NCI-H1417 (cell line): Measurements from ENCODE around the gene KRTAP10-9.
"Not testable (repeated sequence)": the region's sequence is repeated elsewhere in the genome, so short reads cannot be mapped to it uniquely, and the experiment has no call there.

Source experiments
- DNase-seq, 3 experiments: peaks; one replicate each; lab custom pipeline; 2025; lab: John Stamatoyannopoulos, UW

The KRTAP10-9 gene

DNA sequence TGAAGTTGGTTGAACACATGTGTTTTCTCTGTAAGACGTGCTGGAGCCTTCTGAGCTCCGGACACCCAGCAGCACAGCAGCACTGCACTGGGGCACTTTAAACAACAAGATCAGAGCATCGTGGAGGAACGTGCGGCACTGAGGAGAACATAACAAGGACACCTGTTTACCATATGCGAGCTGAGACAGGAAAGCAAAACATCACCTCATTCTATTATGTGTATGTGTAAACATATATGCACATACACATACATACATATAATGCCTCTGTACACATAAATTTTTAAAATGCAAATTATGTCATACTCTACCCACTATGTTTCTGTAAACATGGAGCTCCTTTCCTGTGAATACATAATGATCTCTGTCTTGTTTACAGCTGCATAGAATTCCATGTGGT lies 31.4 kb upstream of the KRTAP10-9 start:
- DNase-seq, result no peak

DNA sequence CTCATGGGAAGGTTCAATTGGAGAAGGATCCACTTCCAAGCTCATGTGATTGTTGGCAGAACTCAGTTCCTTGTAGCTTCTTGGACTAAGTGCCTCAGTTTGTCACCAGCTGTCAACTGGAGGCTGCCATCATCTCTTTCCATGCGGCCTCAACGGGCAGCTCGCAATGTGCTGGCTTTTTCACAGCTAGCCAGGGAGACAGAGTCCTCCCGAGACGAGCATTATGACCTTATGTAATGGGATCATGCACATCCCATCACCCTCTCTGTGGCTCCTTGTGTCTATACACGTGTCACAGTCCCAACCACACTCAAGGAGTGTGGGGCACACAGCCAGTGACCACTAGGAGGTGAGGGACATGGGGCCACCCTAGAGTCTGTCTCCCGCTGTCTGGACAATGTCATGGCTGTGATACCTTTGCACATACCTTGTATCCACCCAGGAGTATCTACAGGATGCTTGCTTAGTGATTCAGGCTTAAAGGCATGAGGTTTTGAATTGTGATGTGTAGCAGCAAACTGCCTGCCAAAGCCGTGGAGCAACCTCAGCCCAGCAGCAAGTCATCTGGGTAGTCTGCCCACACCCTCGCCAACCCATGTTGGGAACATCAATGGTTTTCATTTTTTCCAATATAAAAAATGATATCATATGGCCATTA lies 30.7 kb upstream of the KRTAP10-9 start:
- no peak for DNase-seq

DNA sequence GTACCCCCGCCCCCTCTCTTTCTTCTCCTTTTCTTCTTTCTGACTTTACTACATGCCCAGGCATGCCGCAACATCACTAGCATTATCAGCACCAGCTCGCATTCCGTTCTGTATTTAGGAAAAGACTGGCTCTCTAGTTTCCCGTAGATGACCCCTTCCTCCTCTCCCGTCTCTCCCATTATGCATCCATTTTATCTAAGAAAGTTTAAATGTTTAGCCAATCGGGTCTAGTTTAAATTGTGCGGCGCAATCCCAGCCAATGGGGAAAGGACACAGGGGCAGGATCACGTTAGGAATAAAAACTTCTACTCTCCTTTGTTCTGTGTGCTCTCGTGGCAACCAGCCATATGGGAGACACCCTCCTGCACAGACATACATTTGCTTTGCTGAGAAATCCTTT lies 28.8 kb upstream of the KRTAP10-9 start:
- no peak for DNase-seq

DNA sequence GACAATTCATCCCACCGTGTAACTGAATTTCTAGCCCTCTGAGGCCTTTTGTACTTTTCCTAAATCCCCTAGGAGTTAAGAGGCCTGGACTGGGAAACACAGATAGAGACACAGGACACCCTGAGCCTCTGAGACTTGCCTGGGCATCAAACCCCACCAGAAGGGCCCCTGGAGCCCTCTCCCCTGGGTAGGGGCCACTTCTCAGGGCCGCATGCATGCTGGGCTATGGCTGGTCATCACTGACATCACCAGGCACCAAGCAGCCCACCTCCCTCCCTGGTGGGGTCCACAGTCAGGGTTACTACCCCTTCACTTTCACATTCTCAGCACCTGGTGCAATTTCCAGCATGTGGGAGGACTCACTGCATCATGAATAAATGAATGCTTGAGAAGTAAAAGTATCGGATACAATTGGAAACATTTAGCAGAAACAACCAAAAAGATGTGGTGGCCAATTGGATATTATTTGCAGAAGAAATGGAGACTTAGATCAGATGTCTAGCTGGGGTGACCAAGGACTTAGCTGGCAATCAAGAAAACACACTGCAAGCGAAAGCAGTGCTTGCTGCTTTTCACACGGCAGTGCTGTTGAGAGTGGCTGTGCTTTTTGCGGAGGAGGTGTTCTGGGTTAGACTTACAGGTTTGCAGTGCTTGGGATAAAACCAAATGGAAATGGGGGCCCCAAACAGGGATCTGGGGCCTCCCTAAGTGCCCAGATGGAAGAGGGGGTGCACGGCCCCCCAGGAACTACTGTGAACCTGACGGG lies 27.4 kb upstream of the KRTAP10-9 start:
- no peak for DNase-seq

GRCh38 chr21:44600118-44600978 lies 26.5 kb upstream of the KRTAP10-9 start, which contains the start of gene KRTAP10-7:
KRTAP10-7 (plus strand) TSS chr21:44600597; CDS start chr21:44600622, 25 bp downstream.
- not testable (repeated sequence) for DNase-seq

GRCh38 chr21:44601091-44601490 lies 25.8 kb upstream of the KRTAP10-9 start:
- DNase-seq, result not testable (repeated sequence)

GRCh38 chr21:44601596-44602462 lies 25.1 kb upstream of the KRTAP10-9 start:
- DNase-seq, result no peak

DNA sequence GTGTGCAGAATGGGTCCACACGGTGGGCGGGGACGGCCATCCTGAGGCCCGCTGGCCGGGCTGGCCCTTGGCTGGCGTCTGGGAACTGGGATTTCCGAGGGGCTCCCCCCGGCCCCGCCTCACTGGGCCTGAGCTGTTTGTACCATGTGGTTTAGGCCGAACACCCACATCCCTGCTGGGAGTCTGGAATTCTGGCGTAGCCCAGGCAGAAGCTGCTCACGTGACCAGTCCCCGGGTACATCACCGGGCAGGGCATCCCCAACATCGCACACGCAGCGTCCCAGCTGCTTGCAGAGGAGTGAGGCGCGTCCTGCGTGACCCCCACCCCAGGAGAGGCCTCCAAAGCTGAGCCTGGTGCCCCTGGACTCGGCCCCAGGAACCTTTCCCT lies 24.4 kb upstream of the KRTAP10-9 start:
- no peak for DNase-seq

DNA sequence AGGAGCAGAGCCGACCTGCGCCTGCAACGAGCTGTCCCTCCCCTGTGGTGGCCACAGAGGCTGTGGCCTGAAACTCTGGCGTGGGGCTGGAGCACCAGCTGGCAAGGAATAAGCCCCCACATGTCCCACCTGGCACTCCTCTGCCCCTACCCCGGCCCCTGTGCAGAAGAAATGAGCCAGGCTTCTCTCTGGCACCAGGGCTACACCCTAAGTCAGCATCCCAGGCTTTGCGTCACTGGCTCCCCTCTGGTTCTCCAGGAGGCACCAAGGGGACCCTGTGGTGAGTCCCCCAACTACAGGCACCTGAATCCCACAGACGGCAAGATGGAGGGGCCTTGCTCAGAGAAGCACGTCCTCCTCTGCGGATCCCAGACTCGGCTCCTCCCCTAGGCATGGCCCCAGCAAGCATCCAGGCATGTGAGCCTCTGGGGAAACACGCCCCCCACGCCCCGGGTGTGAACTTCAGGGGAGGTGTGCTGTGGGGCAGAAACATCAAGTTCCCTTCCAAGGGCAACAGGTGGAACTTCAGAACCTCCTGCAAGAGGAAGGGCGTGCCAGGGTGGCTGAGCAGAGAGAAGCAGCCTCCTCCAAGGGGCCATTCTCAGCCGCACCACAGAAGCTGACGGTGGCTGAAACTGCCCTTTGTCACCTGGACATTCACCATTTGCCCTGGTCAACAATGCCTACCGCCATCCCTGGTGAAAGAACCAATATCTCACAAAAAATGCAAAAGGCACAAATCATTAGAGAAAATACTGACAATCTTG lies 23.6 kb upstream of the KRTAP10-9 start:
- no peak for DNase-seq

DNA sequence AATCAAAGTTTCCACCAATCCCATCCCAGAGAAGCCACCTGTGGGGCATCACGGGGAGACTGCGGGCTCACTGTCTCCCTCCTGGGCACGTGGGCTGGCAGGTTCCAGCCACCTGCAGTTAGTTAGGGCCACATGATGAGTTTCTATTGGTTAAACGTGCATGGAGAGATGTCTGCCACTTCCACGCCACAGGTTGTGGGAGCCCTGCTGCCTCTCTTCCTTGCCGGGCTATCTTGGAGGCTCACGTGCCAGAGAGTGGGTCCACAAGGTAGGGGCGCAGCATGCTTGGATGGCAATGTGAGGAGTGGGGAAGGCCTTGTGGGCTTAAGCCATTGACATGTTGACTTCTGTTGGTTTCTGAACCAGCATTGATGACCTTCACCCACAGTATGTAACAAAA lies 23.0 kb upstream of the KRTAP10-9 start:
- DNase-seq, result no peak

DNA sequence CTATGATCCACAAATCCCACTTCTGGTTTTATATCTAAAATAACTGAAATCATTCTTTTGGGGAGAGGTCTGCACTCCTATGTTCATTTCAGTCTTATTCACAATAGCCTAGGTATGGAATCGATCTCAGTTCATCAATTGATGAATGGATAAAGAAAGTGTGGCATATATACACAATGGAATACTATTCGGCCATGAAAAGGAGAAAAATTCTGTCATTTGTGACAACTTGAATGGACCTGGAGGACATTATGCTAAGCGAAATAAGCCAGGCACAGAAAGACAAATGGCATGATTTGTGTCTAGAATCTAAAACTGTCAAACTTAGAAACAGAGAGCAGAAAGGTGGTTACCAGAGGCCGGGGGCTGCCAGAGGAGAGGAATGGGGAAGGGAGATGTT lies 20.4 kb upstream of the KRTAP10-9 start:
- no peak for DNase-seq

GRCh38 chr21:44609193-44609592 lies 17.7 kb upstream of the KRTAP10-9 start:
- DNase-seq, result no peak

GRCh38 chr21:44610157-44610843 lies 16.6 kb upstream of the KRTAP10-9 start:
- DNase-seq, result not testable (repeated sequence)

GRCh38 chr21:44611551-44611950 lies 15.3 kb upstream of the KRTAP10-9 start:
- no peak for DNase-seq

DNA sequence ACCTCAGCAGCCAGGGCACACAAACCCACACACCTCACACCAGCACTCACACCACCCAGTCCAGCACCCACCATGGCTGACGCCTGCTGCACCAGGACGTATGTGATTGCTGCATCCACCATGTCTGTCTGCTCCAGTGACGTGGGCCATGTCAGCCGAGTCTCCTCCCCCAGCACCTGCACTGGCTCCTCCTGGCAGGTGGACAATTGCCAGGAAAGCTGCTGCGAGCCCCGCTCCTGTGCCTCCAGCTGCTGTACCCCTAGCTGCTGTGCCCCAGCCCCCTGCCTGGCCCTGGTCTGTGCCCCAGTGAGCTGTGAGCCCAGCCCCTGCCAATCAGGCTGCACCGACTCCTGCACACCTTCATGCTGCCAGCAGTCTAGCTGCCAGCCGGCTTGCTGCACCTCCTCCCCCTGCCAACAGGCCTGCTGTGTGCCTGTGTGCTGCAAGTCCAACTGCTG lies 14.8 kb upstream of the KRTAP10-9 start, which contains the start of gene KRTAP10-8:
TSS of gene KRTAP10-8 (plus strand) at position 51 of the 458 bp plus-strand sequence. CDS start at position 73, 22 bp downstream.
- DNase-seq, result no peak

DNA sequence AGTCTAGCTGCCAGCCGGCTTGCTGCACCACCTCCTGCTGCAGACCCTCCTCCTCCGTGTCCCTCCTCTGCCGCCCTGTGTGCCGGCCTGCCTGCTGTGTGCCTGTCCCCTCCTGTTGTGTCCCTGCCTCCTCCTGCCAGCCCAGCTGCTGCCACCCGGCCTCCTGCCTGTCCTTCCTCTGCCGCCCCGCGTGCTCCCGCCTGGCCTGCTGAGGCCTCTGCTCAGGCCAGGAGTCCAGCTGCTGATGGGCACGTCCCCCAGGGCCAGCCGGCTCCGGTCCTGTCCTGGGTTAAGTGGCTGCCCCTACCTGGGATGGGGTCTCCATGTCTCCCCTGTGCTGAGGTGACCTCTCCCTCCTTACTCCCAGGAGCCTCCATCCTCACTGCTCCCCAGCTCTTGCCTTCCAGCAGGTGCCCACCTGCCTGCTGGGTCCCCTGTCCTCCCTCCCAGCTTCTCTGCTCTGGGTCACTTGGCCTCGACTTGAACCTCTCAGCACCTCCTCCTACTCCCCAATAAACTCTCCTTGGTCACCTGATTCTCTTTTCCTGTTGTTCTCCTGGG lies 14.1 kb upstream of the KRTAP10-9 start:
- DNase-seq, result no peak

GRCh38 chr21:44613386-44614155 lies 13.3 kb upstream of the KRTAP10-9 start:
- DNase-seq, result no peak

GRCh38 chr21:44614161-44614631 lies 12.7 kb upstream of the KRTAP10-9 start:
- DNase-seq, result no peak

GRCh38 chr21:44614961-44615391 lies 11.9 kb upstream of the KRTAP10-9 start:
- DNase-seq, result no peak
